ENCODE results near the gene RPSA.

RPSA gene

GRCh38 chr3:39460677-39461076 is 54.2 kb downstream of the RPSA start:
- FAIRE-seq = no peak

Data from A204.1 (cell line).